H1 (cell line): ENCODE results near the gene SFR1. TPM values are rescaled to one million over a fixed set of nuclear protein-coding genes. Genes with fewer than 3 reads are reported as not detected.

ENCODE experiments used
- CTCF ChIA-PET: fragments of 300-600 bp; sonication (Branson Sonifier 250); formaldehyde crosslinking; loops from one replicate; lab custom pipeline; 2021; ENCODE audit not compliant: partially characterized antibody; lab: Charles Lee
- POLR2A ChIA-PET: fragments of 300-600 bp; sonication (Branson Sonifier 250); formaldehyde crosslinking; loops from one replicate; lab custom pipeline; 2021; ENCODE audit warnings: inconsistent platforms; ENCODE audit not compliant: partially characterized antibody; lab: Charles Lee
- DNase-seq, 2 experiments: peaks; one replicate each; pipeline versions ENCODE4 v3.0.0 to v3.0.0-alpha.2; 2010 to 2022; ENCODE audit warnings: low spot score in 2 of 2, low read depth in 1 of 2, mixed read lengths in 1 of 2
- FAIRE-seq: peaks from 2 replicates; lab custom pipeline; 2011; peaks lifted over from hg19 to GRCh38; lab: Jason Lieb, UNC
- H2AFZ ChIP-seq: 2 replicates; pipeline ENCODE4 v1.8.1; 2012; ENCODE audit warnings: low read length, inconsistent platforms
- H2AK5ac ChIP-seq: 2 replicates; pipeline ENCODE4 v1.6.1; 2013; ENCODE audit warnings: low read depth, low read length
- H2BK120ac ChIP-seq: replicated peaks from 2 replicates; pipeline ENCODE3; 2013; ENCODE audit warnings: low read depth, low read length, inconsistent platforms
- H2BK12ac ChIP-seq: 2 replicates; pipeline ENCODE4 v1.6.1; 2013; ENCODE audit warnings: low read depth, low read length
- H2BK15ac ChIP-seq: 2 replicates; pipeline ENCODE4 v1.6.1; 2013; ENCODE audit warnings: low read length
- H2BK20ac ChIP-seq: 2 replicates; pipeline ENCODE4 v1.6.1; 2013; ENCODE audit warnings: low read length
- H2BK5ac ChIP-seq: 2 replicates; pipeline ENCODE4 v1.6.1; 2013; ENCODE audit warnings: low read depth, low read length
- H3K14ac ChIP-seq: 2 replicates; pipeline ENCODE4 v1.6.1; 2013; ENCODE audit warnings: inconsistent platforms; ENCODE audit not compliant: insufficient read length
- H3K18ac ChIP-seq: 2 replicates; pipeline ENCODE4 v1.6.1; 2013; ENCODE audit warnings: low read length; ENCODE audit errors: extremely low read depth
- H3K23ac ChIP-seq: 2 replicates; pipeline ENCODE4 v1.6.1; 2013; ENCODE audit warnings: inconsistent platforms; ENCODE audit not compliant: insufficient read length
- H3K23me2 ChIP-seq: 2 replicates; pipeline ENCODE4 v1.6.1; 2013; ENCODE audit warnings: low read depth, low read length
- H3K27ac ChIP-seq: 2 replicates; pipeline ENCODE4 v1.6.1; 2011; ENCODE audit warnings: low read depth, low read length, inconsistent platforms
- H3K27me3 ChIP-seq, 4 experiments: replicated peaks in 1 of 4; 1 replicate in 1 of 4; 2 replicates in 3 of 4; pipeline versions ENCODE4 v1.6.1 to v1.8.1; 2011 to 2013; ENCODE audit warnings: low read length in 3 of 4, mild to moderate bottlenecking in 3 of 4, inconsistent platforms in 2 of 4, mixed read lengths in 2 of 4, moderate library complexity in 1 of 4; ENCODE audit not compliant: control insufficient read depth in 3 of 4, insufficient read depth in 3 of 4; ENCODE audit errors: extremely low read depth in 1 of 4
- H3K36me3 ChIP-seq, 4 experiments: 2 replicates each; pipeline versions ENCODE4 v1.6.1 to v1.8.1; 2011 to 2013; ENCODE audit warnings: mild to moderate bottlenecking in 4 of 4, low read length in 3 of 4, moderate library complexity in 2 of 4, control low read depth in 1 of 4, inconsistent platforms in 1 of 4; ENCODE audit not compliant: insufficient read depth in 4 of 4, control insufficient read depth in 2 of 4
- H3K4ac ChIP-seq: replicated peaks from 2 replicates; pipeline ENCODE3; 2013; ENCODE audit warnings: low read length, low read depth, mixed read lengths, inconsistent platforms; ENCODE audit not compliant: insufficient read length
- H3K4me1 ChIP-seq, 4 experiments: replicated peaks in 1 of 4; 1 replicate in 1 of 4; 2 replicates in 3 of 4; pipeline versions ENCODE4 v1.6.1 to v1.8.1; 2011 to 2013; ENCODE audit warnings: low read length in 3 of 4, inconsistent platforms in 2 of 4, mixed read lengths in 1 of 4; ENCODE audit not compliant: insufficient read depth in 4 of 4, control insufficient read depth in 3 of 4
- H3K4me2 ChIP-seq, 2 experiments: 2 replicates each; pipeline versions ENCODE4 v1.6.1 to v1.8.1; 2011 to 2013; ENCODE audit warnings: low read depth in 2 of 2, low read length in 2 of 2, control low read depth in 1 of 2, inconsistent platforms in 1 of 2, mild to moderate bottlenecking in 1 of 2; ENCODE audit not compliant: insufficient read depth in 1 of 2
- H3K4me3 ChIP-seq, 4 experiments: fragments of 200-600, 300-600 bp in 1 of 4; sonication (generic), shearing (Covaris generic), sonication (Bioruptor Twin) in 1 of 4; 2 replicates each; pipeline versions ENCODE4 v1.5.1 to v1.8.1; 2011 to 2016; ENCODE audit warnings: low read length in 4 of 4, low read depth in 3 of 4, control low read depth in 2 of 4, inconsistent platforms in 2 of 4, mild to moderate bottlenecking in 2 of 4, mixed read lengths in 1 of 4, moderate library complexity in 1 of 4; ENCODE audit not compliant: insufficient read depth in 2 of 4; ENCODE audit errors: extremely low read depth in 1 of 4
- H3K56ac ChIP-seq: replicated peaks from 2 replicates; pipeline ENCODE3; 2013; ENCODE audit warnings: low read depth, mild to moderate bottlenecking, mixed read lengths, low read length, inconsistent platforms; ENCODE audit not compliant: insufficient read length
- H3K79me1 ChIP-seq: 2 replicates; pipeline ENCODE4 v1.6.1; 2013; ENCODE audit warnings: low read depth, low read length, control low read depth
- H3K79me2 ChIP-seq, 2 experiments: 2 replicates each; pipeline versions ENCODE4 v1.6.1 to v1.8.1; 2012 to 2013; ENCODE audit warnings: low read length in 2 of 2, mild to moderate bottlenecking in 2 of 2, inconsistent platforms in 1 of 2; ENCODE audit not compliant: insufficient read depth in 2 of 2, control insufficient read depth in 1 of 2
- H3K9ac ChIP-seq, 4 experiments: replicated peaks in 1 of 4; 1 replicate in 1 of 4; 2 replicates in 3 of 4; pipeline versions ENCODE4 v1.6.1 to v1.8.1; 2011 to 2013; ENCODE audit warnings: low read depth in 3 of 4, low read length in 3 of 4, control low read depth in 2 of 4, mild to moderate bottlenecking in 2 of 4, moderate library complexity in 2 of 4, inconsistent platforms in 1 of 4; ENCODE audit errors: extremely low read depth in 1 of 4
- H3K9me3 ChIP-seq, 2 experiments: 2 replicates each; pipeline versions ENCODE4 v1.6.1 to v1.8.1; 2012 to 2013; ENCODE audit warnings: mild to moderate bottlenecking in 2 of 2, moderate library complexity in 2 of 2, control low read depth in 1 of 2, inconsistent platforms in 1 of 2, low read depth in 1 of 2, low read length in 1 of 2, mixed read lengths in 1 of 2; ENCODE audit not compliant: insufficient read depth in 2 of 2
- H4K20me1 ChIP-seq, 2 experiments: replicated peaks in 1 of 2; 2 replicates each; pipeline versions ENCODE3 to v1.8.1; 2011 to 2013; ENCODE audit warnings: inconsistent platforms in 2 of 2, low read length in 2 of 2, mild to moderate bottlenecking in 1 of 2; ENCODE audit not compliant: insufficient read depth in 2 of 2, control insufficient read depth in 1 of 2
- H4K5ac ChIP-seq: 2 replicates; pipeline ENCODE4 v1.6.1; 2013; ENCODE audit warnings: low read length, low read depth, mixed read lengths, inconsistent platforms; ENCODE audit not compliant: insufficient read length
- H4K8ac ChIP-seq: 2 replicates; pipeline ENCODE4 v1.8.0; 2013; ENCODE audit warnings: mild to moderate bottlenecking, moderate library complexity, low read length, inconsistent platforms; ENCODE audit not compliant: insufficient read depth; ENCODE audit errors: extremely low read depth
- H4K91ac ChIP-seq: replicated peaks from 2 replicates; pipeline ENCODE3; 2013; ENCODE audit warnings: low read length, mixed read lengths, inconsistent platforms; ENCODE audit not compliant: insufficient read length
- BCL11A ChIP-seq, 2 experiments: IDR thresholded peaks; one replicate each; pipeline ENCODE4 v1.6.1; 2011; ENCODE audit warnings: low read depth in 2 of 2, low read length in 2 of 2, mild to moderate bottlenecking in 2 of 2
- CBX8 ChIP-seq: fragments of 300-800, 300-1000 bp; sonication (generic); IDR thresholded peaks from 2 replicates; pipeline ENCODE4 v1.7.1; 2016; ENCODE audit warnings: low read depth, low read length, borderline replicate concordance
- E2F6 ChIP-seq: IDR thresholded peaks from 2 replicates; pipeline ENCODE4 v1.6.1; 2012; ENCODE audit warnings: inconsistent platforms
- EGR1 ChIP-seq: IDR thresholded peaks from 2 replicates; pipeline ENCODE4 v1.6.1; 2011; ENCODE audit warnings: low read depth, low read length, borderline replicate concordance
- GABPA ChIP-seq: IDR thresholded peaks from 2 replicates; pipeline ENCODE4 v1.6.1; 2011; ENCODE audit warnings: mild to moderate bottlenecking, low read length, moderate library complexity, borderline replicate concordance; ENCODE audit not compliant: insufficient read depth
- HDAC6 ChIP-seq: IDR thresholded peaks from one replicate; pipeline ENCODE4 v1.7.1; 2012; ENCODE audit warnings: low read depth, mild to moderate bottlenecking, inconsistent platforms, low read length, moderate library complexity
- JUND ChIP-seq: IDR thresholded peaks from 2 replicates; pipeline ENCODE4 v1.6.1; 2011; ENCODE audit warnings: mild to moderate bottlenecking, improper control_type of control experiment, low read length
- KDM1A ChIP-seq: fragments of 200-600, 300-600 bp; sonication (generic); IDR thresholded peaks from 2 replicates; pipeline ENCODE4 v1.7.1; 2016; ENCODE audit warnings: mild to moderate bottlenecking, low read length, borderline replicate concordance
- POLR2A ChIP-seq, 2 experiments: IDR thresholded peaks; 1 replicate in 1 of 2; 2 replicates in 1 of 2; pipeline ENCODE4 v1.6.1; 2011; ENCODE audit warnings: low read depth in 2 of 2, low read length in 2 of 2, mild to moderate bottlenecking in 2 of 2; ENCODE audit errors: control extremely low read depth in 1 of 2
- POLR2AphosphoS5 ChIP-seq: IDR thresholded peaks from 2 replicates; pipeline ENCODE4 v1.6.1; 2011; ENCODE audit warnings: low read depth, low read length
- RXRA ChIP-seq: IDR thresholded peaks from 2 replicates; pipeline ENCODE4 v1.6.1; 2011; ENCODE audit warnings: low read depth, mild to moderate bottlenecking, low read length, moderate library complexity; ENCODE audit not compliant: insufficient read depth
- SP2 ChIP-seq: IDR thresholded peaks from 2 replicates; pipeline ENCODE4 v1.6.1; 2012; ENCODE audit warnings: mild to moderate bottlenecking, low read length, inconsistent platforms
- TAF1 ChIP-seq: IDR thresholded peaks from 2 replicates; pipeline ENCODE4 v1.6.1; 2011; ENCODE audit warnings: mild to moderate bottlenecking, low read depth, low read length
- WGBS, 2 experiments: shearing (Covaris generic) in 1 of 2; methylation state at CpG; one replicate each; pipeline versions ENCODE4 v1.1.6 to v1.1.7; 2013 to 2015; ENCODE audit warnings: low lambda C conversion rate in 2 of 2, mixed read lengths in 2 of 2, inconsistent platforms in 1 of 2, low coverage in 1 of 2, missing lambda C conversion rate in 1 of 2; ENCODE audit not compliant: insufficient replicate concordance in 2 of 2, insufficient coverage in 1 of 2, insufficient read length in 1 of 2; ENCODE audit errors: extremely low coverage in 1 of 2, missing lambda C conversion rate in 1 of 2; 5-methylcytosine and 5-hydroxymethylcytosine counted together
- polyA plus RNA-seq, 7 experiments: library from polyadenylated mRNA; depleted of rRNA in 3 of 7; stranded (reverse) in 5 of 7; unstranded in 2 of 7; fragments of >200 nt in 5 of 7; fragments of 200-250 nt in 2 of 7; gene quantifications; 1 replicate in 5 of 7; 2 replicates in 1 of 7; 4 replicates in 1 of 7; pipeline versions ENCODE4 v1.2.1 to v1.2.3, GENCODE V29; 2011 to 2013; ENCODE audit warnings: missing spikeins in 2 of 7, mixed read lengths in 2 of 7
- total RNA-seq: library from RNA; stranded (reverse); fragmentation: NEBNext Ultra II Directional; extraction: Animal tissue kit (Norgen Biotek cat#: 25700); gene quantifications from 2 replicates; pipeline ENCODE4 v1.2.1, GENCODE V29; 2021

SFR1 gene
- total and polyA plus RNA-seq, 2 of the 8 experiments (the other 6 are each of a cell fraction or from before 2014, with no cell fraction given) = 3.4 to 7.7 TPM

- no peak within 1 kb of the TSS for H3K18ac ChIP-seq
- peak within 1 kb of the TSS; percentile 16; the same call in 1 of the 2 replicates for H2AFZ ChIP-seq
- no peak within 1 kb of the TSS for H3K4me3 ChIP-seq
- no peak within 1 kb of the TSS for H3K4me2 ChIP-seq
- DNase-seq (no peak), FAIRE-seq (no peak)
- WGBS, 2 experiments = 82% methylated on average over 3 of the region's 3 CpGs; no CpG with 5 or more reads in 1 of the 2 experiments
- no peak within 1 kb of the TSS for H3K14ac ChIP-seq
- H3K9ac ChIP-seq = no peak within 1 kb of the TSS
- no peaks in the 10 kb centered on the region for H3K27me3 ChIP-seq
- H3K27ac ChIP-seq = no peak within 1 kb of the TSS
- no peak within 1 kb of the TSS for H2AK5ac ChIP-seq
- no peak within 1 kb of the TSS for H3K23ac ChIP-seq
- H4K8ac ChIP-seq = no peak within 1 kb of the TSS
- H2BK5ac ChIP-seq = no peak within 1 kb of the TSS; the same call in 1 of the 2 replicates
- no peaks in the 10 kb centered on the region for H3K23me2 ChIP-seq
- no peaks in the 10 kb centered on the region for H3K79me2 ChIP-seq
- H2BK20ac ChIP-seq = 0 out of 2 replicates have a peak within 1 kb of the TSS, but pooled peaks have one; percentile 9
- H3K4ac ChIP-seq = no peak within 1 kb of the TSS
- H4K91ac ChIP-seq = no peak within 1 kb of the TSS
- H3K79me1 ChIP-seq = no peaks in the 10 kb centered on the region
- POLR2A ChIA-PET = no interaction called here
- H4K5ac ChIP-seq = no peak within 1 kb of the TSS
- H2BK12ac ChIP-seq = peak within 1 kb of the TSS; percentile 83
- 0 out of 2 replicates have a peak within 1 kb of the TSS, but pooled peaks have one; percentile 76 for H2BK15ac ChIP-seq
- CTCF ChIA-PET = interaction anchor here (0.6 kb wide), 1 partner anchor 8 kb away, joined by 4 read pairs; no protein-coding TSS in a partner anchor
- no peaks in the 10 kb centered on the region for H3K9me3 ChIP-seq
- H4K20me1 ChIP-seq = no peaks in the 10 kb centered on the region
- H2BK120ac ChIP-seq = no peak within 1 kb of the TSS
- no peak within 1 kb of the TSS for H3K56ac ChIP-seq
- peaks cover 0 to 6% (median 1%) of the 10 kb centered on the region in 4 experiments; a peak in 4 of 7 replicates for H3K4me1 ChIP-seq
- H3K36me3 ChIP-seq = no peaks in the 10 kb centered on the region
- TF ChIP-seq EGR1 (no peak), POLR2AphosphoS5 (no peak), SP2 (no peak), HDAC6 (no peak), CBX8 (no peak), TAF1 (no peak), E2F6 (no peak), GABPA (no peak), BCL11A (IDR thresholded peaks at IDR 0.05; ENCODE audit: low read depth in 2 of 2, low read length in 2 of 2) (no peak), KDM1A (no peak), JUND (no peak), POLR2A (IDR thresholded peaks at IDR 0.05; ENCODE audit: control extremely low read depth in 1 of 2, low read depth in 2 of 2, low read length in 2 of 2) (no peak), RXRA (no peak)
Observed at GRCh38 chr10:104085801-104086400, 36.1 kb upstream of the SFR1 start, which contains the start of gene COL17A1. TSS of gene COL17A1 (minus strand) at chr10:104085880. CDS start at chr10:104080673, 5,207 bp downstream.
